IMR-90 (cell line): Measurements from ENCODE around the gene CEP78. TPM values are rescaled to one million over a fixed set of nuclear protein-coding genes. Genes with fewer than 3 reads are reported as not detected.

ENCODE experiments used
- ATAC-seq: fragments of 200-7000 bp; cut with Tn5 transposase; 2 replicates; pipeline ENCODE4 v1.9.1; 2020; ENCODE audit warnings: low read depth, mild to moderate bottlenecking, moderate library complexity
- BruUV-seq: library from RNA; stranded (reverse); fragments of 400-500 nt; replicated peaks from 2 replicates; lab custom pipeline; 2021; lab: Mats Ljungman, UMichigan
- CTCF ChIA-PET: fragments of 300-600 bp; formaldehyde crosslinking; extraction: SDS; loops from one replicate; lab custom pipeline; 2021; ENCODE audit warnings: antibody characterized with exemption; lab: Yijun Ruan, JAX
- POLR2A ChIA-PET: fragments of 300-600 bp; sonication (Branson Sonifier 250); formaldehyde crosslinking; loops from one replicate; lab custom pipeline; 2022; ENCODE audit warnings: antibody characterized with exemption; ENCODE audit not compliant: unreplicated experiment; lab: Charles Lee
- DNase-seq: peaks from one replicate; pipeline ENCODE4 v3.0.0; 2013
- H2AFZ ChIP-seq: replicated peaks from 2 replicates; pipeline ENCODE3; 2013; ENCODE audit warnings: low read length, mild to moderate bottlenecking; ENCODE audit not compliant: poor library complexity
- H2AK5ac ChIP-seq: 2 replicates; pipeline ENCODE4 v1.6.1; 2013; ENCODE audit warnings: low read depth, low read length, inconsistent platforms
- H2AK9ac ChIP-seq: replicated peaks from 2 replicates; pipeline ENCODE3; 2013; ENCODE audit warnings: mild to moderate bottlenecking, low read depth, low read length, moderate library complexity; ENCODE audit not compliant: poor library complexity
- H2BK120ac ChIP-seq: 2 replicates; pipeline ENCODE4 v1.6.1; 2013; ENCODE audit warnings: low read depth, low read length, inconsistent platforms
- H2BK15ac ChIP-seq: 3 replicates; pipeline ENCODE4 v1.6.1; 2013; ENCODE audit warnings: low read depth, low read length, inconsistent platforms
- H2BK20ac ChIP-seq: 2 replicates; pipeline ENCODE4 v1.6.1; 2013; ENCODE audit warnings: low read depth, mild to moderate bottlenecking, inconsistent platforms, low read length, moderate library complexity
- H2BK5ac ChIP-seq: 2 replicates; pipeline ENCODE4 v1.6.1; 2013; ENCODE audit warnings: mild to moderate bottlenecking, low read depth, low read length, inconsistent platforms; ENCODE audit not compliant: poor library complexity, severe bottlenecking
- H3K14ac ChIP-seq: replicated peaks from 2 replicates; pipeline ENCODE4 v1.6.1; 2013; ENCODE audit warnings: low read depth, low read length, inconsistent platforms
- H3K18ac ChIP-seq: 2 replicates; pipeline ENCODE4 v1.6.1; 2013; ENCODE audit warnings: low read depth, low read length, control low read depth
- H3K23ac ChIP-seq: 2 replicates; pipeline ENCODE4 v1.6.1; 2013; ENCODE audit warnings: low read depth, low read length, inconsistent platforms
- H3K27ac ChIP-seq: 2 replicates; pipeline ENCODE4 v1.5.1; 2013; ENCODE audit warnings: mild to moderate bottlenecking, control low read depth, low read length; ENCODE audit not compliant: insufficient read depth
- H3K27me3 ChIP-seq: 2 replicates; pipeline ENCODE4 v1.6.1; 2013; ENCODE audit warnings: low read length; ENCODE audit not compliant: control insufficient read depth, insufficient read depth
- H3K36me3 ChIP-seq: 2 replicates; pipeline ENCODE4 v1.6.1; 2013; ENCODE audit warnings: low read length, mixed read lengths; ENCODE audit not compliant: control insufficient read depth, insufficient read depth
- H3K4ac ChIP-seq: 2 replicates; pipeline ENCODE4 v1.6.1; 2013; ENCODE audit warnings: low read depth, low read length, inconsistent platforms
- H3K4me1 ChIP-seq: 2 replicates; pipeline ENCODE4 v1.6.1; 2013; ENCODE audit warnings: low read length, mixed read lengths; ENCODE audit not compliant: control insufficient read depth, insufficient read depth
- H3K4me2 ChIP-seq: 2 replicates; pipeline ENCODE4 v1.6.1; 2013; ENCODE audit warnings: low read depth, mild to moderate bottlenecking, control low read depth, low read length, moderate library complexity
- H3K4me3 ChIP-seq: 2 replicates; pipeline ENCODE4 v1.5.1; 2013; ENCODE audit warnings: low read depth, mild to moderate bottlenecking, control low read depth, low read length, moderate library complexity; ENCODE audit not compliant: insufficient read depth
- H3K56ac ChIP-seq: 2 replicates; pipeline ENCODE4 v1.6.1; 2013; ENCODE audit warnings: low read length, inconsistent platforms; ENCODE audit not compliant: insufficient read depth; ENCODE audit errors: extremely low read depth
- H3K79me1 ChIP-seq, 2 experiments: 2 replicates each; pipeline ENCODE4 v1.6.1; 2013; ENCODE audit warnings: low read length in 2 of 2, inconsistent platforms in 1 of 2, low read depth in 1 of 2
- H3K9ac ChIP-seq: 2 replicates; pipeline ENCODE4 v1.6.1; 2013; ENCODE audit warnings: low read depth, low read length, control low read depth
- H3K9me1 ChIP-seq: 2 replicates; pipeline ENCODE4 v1.6.1; 2013; ENCODE audit warnings: low read length, inconsistent platforms; ENCODE audit not compliant: insufficient read depth
- H3K9me3 ChIP-seq: 2 replicates; pipeline ENCODE4 v1.6.1; 2013; ENCODE audit warnings: low read length; ENCODE audit not compliant: control insufficient read depth, insufficient read depth
- H4K20me1 ChIP-seq: 2 replicates; pipeline ENCODE4 v1.6.1; 2013; ENCODE audit warnings: low read length, inconsistent platforms; ENCODE audit not compliant: insufficient read depth
- H4K5ac ChIP-seq: 2 replicates; pipeline ENCODE4 v1.6.1; 2013; ENCODE audit warnings: mild to moderate bottlenecking, low read depth, low read length, control low read depth
- H4K8ac ChIP-seq, 2 experiments: 2 replicates each; pipeline ENCODE4 v1.6.1; 2013; ENCODE audit warnings: low read depth in 2 of 2, low read length in 2 of 2, control low read depth in 1 of 2, inconsistent platforms in 1 of 2
- H4K91ac ChIP-seq: 2 replicates; pipeline ENCODE4 v1.6.1; 2013; ENCODE audit warnings: low read depth, low read length, inconsistent platforms; ENCODE audit not compliant: insufficient read depth
- CEBPB ChIP-seq: IDR thresholded peaks from 2 replicates; pipeline ENCODE4 v1.6.1; 2012; ENCODE audit warnings: low read depth, low read length, improper control_type of control experiment
- CHD1 ChIP-seq: IDR thresholded peaks from 2 replicates; pipeline ENCODE4 v1.6.1; 2012; ENCODE audit warnings: low read depth, low read length, improper control_type of control experiment
- NFE2L2 ChIP-seq: fragments of 150-350 bp; IDR thresholded peaks from 2 replicates; pipeline ENCODE4 v1.6.1; 2016; ENCODE audit warnings: low read depth, mild to moderate bottlenecking, low read length
- SMC3 ChIP-seq: fragments of 150-350 bp; IDR thresholded peaks from 2 replicates; pipeline ENCODE4 v1.6.1; 2016; ENCODE audit warnings: low read depth, mild to moderate bottlenecking, antibody characterized with exemption, low read length, moderate library complexity
- USF2 ChIP-seq: fragments of 150-350 bp; IDR thresholded peaks from 2 replicates; pipeline ENCODE4 v1.6.1; 2017; ENCODE audit warnings: mild to moderate bottlenecking, antibody characterized with exemption, low read length, low read depth
- whole genome bisulfite sequencing, 2 experiments: methylation state at CpG; one replicate each; pipeline versions ENCODE4 v1.1.5 to v1.1.7; 2013; ENCODE audit warnings: missing lambda C conversion rate in 2 of 2; ENCODE audit not compliant: insufficient read length in 1 of 2; ENCODE audit errors: extremely low coverage in 2 of 2; 5-methylcytosine and 5-hydroxymethylcytosine counted together
- dilution Hi-C: fragments of 300-500 bp; cut with HindIII; formaldehyde crosslinking; loops from one replicate; pipeline ENCODE4 v1.14.3; 2018; ENCODE audit warnings: low sequenced_read_pairs; ENCODE audit not compliant: unreplicated experiment
- in situ Hi-C: fragments of 300-500 bp; cut with MboI; formaldehyde crosslinking; loops from 3 replicates; pipeline ENCODE4 v1.14.3; 2019; ENCODE audit warnings: low sequenced_read_pairs, inconsistent platforms, mixed read lengths
- intact Hi-C: fragments of 100-400 bp; cut with micrococcal nuclease; formaldehyde crosslinking; loops from 2 replicates; pipeline ENCODE4 v1.10.0; 2022
- polyA plus RNA-seq, 3 experiments: library from polyadenylated mRNA; depleted of rRNA; stranded (reverse); fragments of >200 nt; gene quantifications; 2 replicates each; pipeline ENCODE4 v1.2.3, GENCODE V29; 2012; ENCODE audit warnings: low replicate concordance in 1 of 3
- total RNA-seq: library from RNA; depleted of rRNA; stranded (reverse); fragments of >200 nt; gene quantifications from 2 replicates; pipeline ENCODE4 v1.2.3, GENCODE V29; 2012

The CEP78 gene
- total and polyA plus RNA-seq, 2 of the 4 experiments (the other 2 are of a cell fraction) = 9.2 to 18.3 TPM

DNA sequence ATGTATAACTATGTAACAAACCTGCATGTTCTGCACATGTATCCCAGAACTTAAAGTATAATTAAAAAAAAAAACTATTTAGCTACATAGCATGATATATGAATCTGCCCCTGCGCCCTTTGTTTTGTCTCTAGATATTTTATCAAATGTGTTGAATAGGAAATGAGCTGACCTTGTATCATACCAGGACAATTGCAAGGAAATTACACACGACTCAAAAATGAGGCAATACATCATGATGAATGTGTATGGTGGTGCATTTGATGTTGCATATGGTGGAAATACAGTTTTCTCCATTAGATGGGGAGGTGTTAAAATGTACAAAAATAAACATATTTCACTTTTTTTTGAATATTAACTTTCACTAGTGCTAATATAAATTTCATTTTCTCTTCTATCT lies 28.6 kb upstream of the CEP78 start:
- TF ChIP-seq SMC3 (no peak), CEBPB (no peak), CHD1 (no peak), NFE2L2 (no peak), USF2 (no peak)
- H4K20me1 ChIP-seq = no peaks in the 10 kb centered on the region
- no peak overlapping the region for H3K4me3 ChIP-seq
- H3K14ac ChIP-seq = no peak overlapping the region
- H4K91ac ChIP-seq = no peak overlapping the region
- no TSS peak for BruUV-seq
- H2BK15ac ChIP-seq = no peak overlapping the region
- H3K18ac ChIP-seq = no peak overlapping the region
- no peak overlapping the region for H3K56ac ChIP-seq
- ChIA-PET CTCF (interaction anchor here (0.8 kb wide), 1 partner anchor 11 kb away, joined by 3 read pairs; no protein-coding TSS in a partner anchor), POLR2A (no interaction called here)
- no peaks in the 10 kb centered on the region for H3K36me3 ChIP-seq
- H2AFZ ChIP-seq = no peak overlapping the region
- intact Hi-C loops (no loop called here), in situ Hi-C loops (no loop called here), dilution Hi-C loops (no loop called here)
- H3K27me3 ChIP-seq = peaks cover 3% of the 10 kb centered on the region; the same call in 1 of the 2 replicates
- no peak overlapping the region for H3K9ac ChIP-seq
- H3K27ac ChIP-seq = no peak overlapping the region
- ATAC-seq = no peak
- H3K9me3 ChIP-seq = no peaks in the 10 kb centered on the region
- no peak overlapping the region for H2BK5ac ChIP-seq
- no peaks in the 10 kb centered on the region for H3K79me1 ChIP-seq
- H3K9me1 ChIP-seq = no peaks in the 10 kb centered on the region
- H2AK5ac ChIP-seq = no peak overlapping the region
- no peak overlapping the region for H2BK20ac ChIP-seq
- H4K8ac ChIP-seq = no peak overlapping the region
- no peak overlapping the region for H3K4ac ChIP-seq
- H3K23ac ChIP-seq = no peak overlapping the region
- no peak for DNase-seq
- no peak overlapping the region for H4K5ac ChIP-seq
- no CpG with 5 or more reads among the region's 2 CpGs for WGBS, 2 experiments
- no peak overlapping the region for H2AK9ac ChIP-seq
- no peak overlapping the region for H2BK120ac ChIP-seq
- no peaks in the 10 kb centered on the region for H3K4me1 ChIP-seq
- no peak overlapping the region for H3K4me2 ChIP-seq
